Left ventricle myocardium inferior (tissue), 1 donor: ENCODE measurements around the gene MIA. TPM values are rescaled to one million over a fixed set of nuclear protein-coding genes. Genes with fewer than 3 reads are reported as not detected.
"Not testable (repeated sequence)": the region's sequence is repeated elsewhere in the genome, so short reads cannot be mapped to it uniquely, and the experiment has no call there.

Experiments used
- DNase-seq: peaks from one replicate; pipeline ENCODE4 v3.0.0-alpha.2; 2020
- H3K27ac ChIP-seq: fragments of 200-600 bp; replicated peaks from 2 replicates; pipeline ENCODE4 v1.8.0; 2021
- H3K27me3 ChIP-seq: fragments of 200-600 bp; 2 replicates; pipeline ENCODE4 v1.8.0; 2021; ENCODE audit warnings: low read depth
- H3K36me3 ChIP-seq: fragments of 200-600 bp; 2 replicates; pipeline ENCODE4 v1.8.0; 2021
- H3K4me1 ChIP-seq: fragments of 200-600 bp; 2 replicates; pipeline ENCODE4 v1.8.0; 2021
- H3K4me3 ChIP-seq: fragments of 200-600 bp; 2 replicates; pipeline ENCODE4 v1.8.0; 2021; ENCODE audit warnings: mild to moderate bottlenecking, moderate library complexity
- H3K9me3 ChIP-seq: fragments of 200-600 bp; replicated peaks from 2 replicates; pipeline ENCODE4 v1.8.0; 2021
- intact Hi-C: fragments of 100-400 bp; cut with micrococcal nuclease; formaldehyde crosslinking; loops from one replicate; pipeline ENCODE4 v1.11.0; 2022
- long read RNA-seq: library from polyadenylated mRNA; unstranded; transcript quantifications from one replicate; pipeline ENCODE4 v2.0.0, GENCODE V29; 2021
- total RNA-seq: library from RNA; stranded (reverse); fragmentation: NEBNext Ultra II Directional; extraction: Animal tissue kit (Norgen Biotek cat#: 25700); gene quantifications from one replicate; pipeline ENCODE4 v1.2.1, GENCODE V29; 2021
- TF ChIP-seq, protein P1 (sequence below): fragments of 200-600 bp; IDR thresholded peaks from 2 replicates; pipeline ENCODE4 v1.8.0; 2021; ENCODE audit warnings: antibody characterized with exemption, mild to moderate bottlenecking, borderline replicate concordance
- donor health status: DM: no; HTN: yes; CAD: no; lungs with severe emphysema.

The MIA gene
- total RNA-seq: not detected
- long read RNA-seq: 0 reads

DNA sequence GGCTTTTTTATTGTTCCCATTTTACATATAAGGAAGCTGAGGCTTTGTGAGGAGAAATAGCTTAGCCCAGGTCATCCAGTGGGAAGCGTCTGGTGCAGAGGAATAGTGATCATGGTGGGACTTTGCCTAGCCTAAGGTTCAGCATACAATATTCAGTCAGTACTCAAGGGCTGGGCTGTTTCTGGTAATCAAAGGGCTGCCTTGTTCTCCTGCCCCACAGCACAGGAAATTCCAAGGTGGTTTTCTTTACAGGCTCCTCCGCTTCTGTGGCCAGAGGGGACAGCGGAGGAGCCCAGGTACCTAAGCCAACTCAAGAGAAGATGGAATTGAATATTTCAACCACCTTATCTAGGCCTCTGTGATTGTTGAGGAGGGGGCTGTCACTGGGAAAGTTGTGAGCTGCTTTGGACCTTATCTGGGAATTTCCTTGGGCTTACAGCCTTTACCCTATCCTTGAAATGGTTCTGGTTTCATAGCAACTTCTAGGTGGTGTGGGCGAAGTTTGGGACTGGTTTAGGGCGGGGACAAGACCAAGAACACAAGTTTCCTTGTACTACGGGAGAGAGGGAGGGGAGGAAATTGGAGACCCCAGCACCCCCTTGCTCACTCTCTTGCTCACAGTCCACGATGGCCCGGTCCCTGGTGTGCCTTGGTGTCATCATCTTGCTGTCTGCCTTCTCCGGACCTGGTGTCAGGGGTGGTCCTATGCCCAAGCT lies at the start of gene MIA:
MIA (plus strand) TSS at position 606 of the 716 bp plus-strand sequence; CDS start at position 628, 22 bp downstream.
- no peak for DNase-seq
- intact Hi-C loops: no loop called here
- no peak within 1 kb of the TSS for H3K4me3 ChIP-seq
- H3K9me3 ChIP-seq: no peaks in the 10 kb centered on the region
- H3K27me3 ChIP-seq: no peaks in the 10 kb centered on the region
- H3K4me1 ChIP-seq: peaks cover 19% of the 10 kb centered on the region
- TF ChIP-seq, protein P1, sequence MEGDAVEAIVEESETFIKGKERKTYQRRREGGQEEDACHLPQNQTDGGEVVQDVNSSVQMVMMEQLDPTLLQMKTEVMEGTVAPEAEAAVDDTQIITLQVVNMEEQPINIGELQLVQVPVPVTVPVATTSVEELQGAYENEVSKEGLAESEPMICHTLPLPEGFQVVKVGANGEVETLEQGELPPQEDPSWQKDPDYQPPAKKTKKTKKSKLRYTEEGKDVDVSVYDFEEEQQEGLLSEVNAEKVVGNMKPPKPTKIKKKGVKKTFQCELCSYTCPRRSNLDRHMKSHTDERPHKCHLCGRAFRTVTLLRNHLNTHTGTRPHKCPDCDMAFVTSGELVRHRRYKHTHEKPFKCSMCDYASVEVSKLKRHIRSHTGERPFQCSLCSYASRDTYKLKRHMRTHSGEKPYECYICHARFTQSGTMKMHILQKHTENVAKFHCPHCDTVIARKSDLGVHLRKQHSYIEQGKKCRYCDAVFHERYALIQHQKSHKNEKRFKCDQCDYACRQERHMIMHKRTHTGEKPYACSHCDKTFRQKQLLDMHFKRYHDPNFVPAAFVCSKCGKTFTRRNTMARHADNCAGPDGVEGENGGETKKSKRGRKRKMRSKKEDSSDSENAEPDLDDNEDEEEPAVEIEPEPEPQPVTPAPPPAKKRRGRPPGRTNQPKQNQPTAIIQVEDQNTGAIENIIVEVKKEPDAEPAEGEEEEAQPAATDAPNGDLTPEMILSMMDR: no peak
- no peaks in the 10 kb centered on the region for H3K36me3 ChIP-seq
- peak within 1 kb of the TSS; percentile 95 for H3K27ac ChIP-seq

DNA sequence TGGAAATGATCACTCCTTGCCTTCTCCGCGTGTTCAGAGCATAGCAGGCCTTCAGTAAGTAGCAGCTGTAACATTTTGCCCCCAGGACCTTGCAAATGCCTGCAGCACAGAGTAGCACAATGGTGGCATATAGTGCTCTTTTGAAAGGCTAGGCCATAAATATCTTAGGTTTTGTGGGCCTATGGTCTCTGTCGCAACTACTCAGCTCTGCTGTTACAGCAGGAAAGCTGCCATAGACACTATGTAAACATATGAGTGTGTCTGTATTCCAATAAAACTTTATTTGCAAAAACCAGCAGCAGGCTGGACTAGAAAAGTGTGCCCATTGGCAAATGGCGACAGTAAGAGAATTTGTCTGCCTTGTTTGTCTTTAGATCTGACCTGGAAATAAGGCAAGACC lies 49.0 kb upstream of the MIA start:
- Histone ChIP-seq H3K36me3 (peaks cover 89% of the 10 kb centered on the region), H3K4me3 (no peak overlapping the region), H3K27ac (no peak overlapping the region), H3K4me1 (peaks cover 19% of the 10 kb centered on the region), H3K27me3 (no peaks in the 10 kb centered on the region), H3K9me3 (peaks cover 5% of the 10 kb centered on the region)
- no peak for DNase-seq
- intact Hi-C loops: no loop called here
- TF ChIP-seq, protein P1: no peak

DNA sequence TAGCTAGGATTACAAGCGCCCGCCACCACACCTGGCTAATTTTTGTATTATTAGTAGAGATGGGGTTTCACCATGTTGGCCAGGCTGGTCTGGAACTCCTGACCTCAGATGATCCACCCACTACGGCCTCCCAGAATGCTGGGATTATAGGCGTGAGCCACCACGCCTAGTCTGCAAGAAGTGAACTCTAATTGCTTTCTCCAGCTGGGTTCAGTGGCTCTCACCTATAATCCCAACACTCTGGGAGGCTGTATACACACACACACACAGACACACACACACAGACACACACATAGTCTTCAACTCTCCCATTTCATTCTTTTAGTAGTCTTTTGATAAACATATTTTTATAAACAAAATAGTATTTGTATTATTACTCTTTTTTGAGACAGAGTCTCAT lies 45.3 kb upstream of the MIA start:
- DNase-seq, intact Hi-C loops, H3K27me3 ChIP-seq, H3K27ac ChIP-seq, H3K4me3 ChIP-seq, H3K9me3 ChIP-seq, H3K4me1 ChIP-seq: not testable (repeated sequence)
- peaks cover 100% of the 10 kb centered on the region for H3K36me3 ChIP-seq

DNA sequence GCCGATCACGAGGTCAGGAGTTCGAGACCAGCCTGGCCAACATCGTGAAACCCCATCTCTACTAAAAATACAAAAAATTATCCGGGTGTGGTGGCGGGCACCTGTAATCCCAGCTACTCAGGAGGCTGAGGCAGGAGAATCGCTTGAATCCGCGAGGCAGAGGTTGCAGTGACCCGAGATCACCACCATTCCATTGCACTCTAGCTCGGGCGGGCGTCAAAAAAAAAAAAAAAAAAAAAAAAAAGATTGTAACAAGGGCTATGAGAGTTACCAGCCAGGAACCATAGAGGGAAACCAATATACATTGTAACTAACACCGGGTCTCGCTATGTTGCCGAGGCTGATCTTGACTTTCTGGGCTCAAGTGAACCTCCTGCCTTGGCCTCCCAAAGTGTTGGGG lies 43.0 kb upstream of the MIA start:
- H3K4me3 ChIP-seq, H3K27me3 ChIP-seq, intact Hi-C loops, H3K27ac ChIP-seq, H3K9me3 ChIP-seq, DNase-seq: not testable (repeated sequence)
- H3K36me3 ChIP-seq: peaks cover 100% of the 10 kb centered on the region
- peaks cover 13% of the 10 kb centered on the region for H3K4me1 ChIP-seq

DNA sequence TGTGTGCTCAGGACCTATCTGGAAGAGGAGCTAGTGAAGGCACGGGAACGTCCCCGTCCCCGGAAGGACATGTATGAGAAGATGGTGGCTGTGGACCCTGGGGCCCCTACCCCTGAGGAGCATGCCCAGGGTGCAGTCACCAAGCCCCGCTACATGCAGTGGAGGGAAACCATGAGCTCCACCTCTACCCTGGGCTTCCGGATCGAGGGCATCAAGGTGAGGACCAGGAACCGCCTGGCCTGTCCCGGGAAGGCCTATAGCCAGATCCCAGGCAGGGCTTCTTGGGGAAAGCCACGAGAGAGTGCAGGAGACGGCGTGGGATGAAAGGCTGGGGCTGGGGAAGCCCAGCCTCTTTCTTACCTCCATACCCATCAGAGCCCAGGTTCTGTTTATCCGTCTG lies 42.2 kb upstream of the MIA start:
- Histone ChIP-seq H3K27me3 (no peaks in the 10 kb centered on the region), H3K9me3 (no peaks in the 10 kb centered on the region), H3K4me3 (no peak overlapping the region), H3K36me3 (peaks cover 100% of the 10 kb centered on the region), H3K4me1 (peaks cover 15% of the 10 kb centered on the region), H3K27ac (no peak overlapping the region)
- DNase-seq: no peak
- intact Hi-C loops: no loop called here
- TF ChIP-seq, protein P1: no peak

DNA sequence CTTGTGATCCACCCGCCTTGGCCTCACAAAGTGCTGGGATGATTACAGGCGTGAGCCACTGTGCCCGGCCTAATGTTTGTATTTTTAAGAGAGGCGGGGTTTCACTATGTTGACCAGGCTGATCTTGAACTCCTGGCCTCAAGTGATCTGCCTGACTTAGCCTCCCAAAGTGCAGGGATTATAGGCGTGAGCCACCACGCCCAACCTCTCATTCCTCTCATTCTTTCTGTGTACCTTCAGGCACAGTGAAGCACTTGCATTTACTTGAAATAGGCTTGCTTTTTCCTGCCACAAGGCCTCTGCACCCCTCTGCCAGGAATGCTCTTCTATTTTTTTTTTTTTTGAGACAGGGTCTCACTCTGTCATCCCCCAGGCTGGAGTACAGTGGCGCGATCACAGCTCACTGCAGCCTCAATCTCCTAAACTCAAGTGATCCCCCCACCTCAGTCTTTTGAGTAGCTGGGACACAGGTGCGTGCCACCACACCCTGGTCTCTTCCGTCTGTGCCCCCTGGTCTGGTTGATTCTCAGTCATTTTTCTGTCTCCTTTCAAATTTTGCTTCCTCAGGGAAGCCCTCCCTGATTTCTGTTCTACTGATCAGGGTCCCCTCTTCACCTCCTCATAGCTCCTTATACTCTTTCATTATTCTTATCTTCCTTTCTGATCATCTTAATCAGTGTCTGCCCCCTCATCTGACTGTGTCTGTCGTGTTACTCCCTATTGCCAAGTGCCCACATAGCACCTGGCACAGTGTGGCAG lies 40.1 kb upstream of the MIA start:
- no peaks in the 10 kb centered on the region for H3K9me3 ChIP-seq
- intact Hi-C loops: no loop called here
- DNase-seq: no peak
- no peaks in the 10 kb centered on the region for H3K27me3 ChIP-seq
- H3K4me3 ChIP-seq: no peak overlapping the region
- peaks cover 24% of the 10 kb centered on the region for H3K4me1 ChIP-seq
- no peak overlapping the region for H3K27ac ChIP-seq
- H3K36me3 ChIP-seq: peaks cover 99% of the 10 kb centered on the region
- TF ChIP-seq, protein P1: no peak
